ENCODE data around the gene SIRT1. TPM values are rescaled to one million over a fixed set of nuclear protein-coding genes. Genes with fewer than 3 reads are reported as not detected.

The SIRT1 gene
- total RNA-seq, 2 donors from 2014 or later = 9.6 to 34.7 TPM

- Histone ChIP-seq H3K4me1 (ENCODE audit: control insufficient read depth in 1 of 2, low read depth in 2 of 2) (no peaks in the 10 kb centered on the region), H3K27ac (no peak overlapping the region), H3K36me3 (peaks cover 53% of the 10 kb centered on the region), H3K4me3 (no peak overlapping the region), H3K9me3 (no peaks in the 10 kb centered on the region), H3K27me3 (replicated peaks; ENCODE audit: insufficient read depth) (no peaks in the 10 kb centered on the region)
- DNase-seq (ENCODE audit: low spot score) (no peak), ATAC-seq (ENCODE audit: insufficient number of reproducible peaks, low FRiP score, low read depth) (no peak)
- TF ChIP-seq CTCF (IDR thresholded peaks at IDR 0.05) = no peak
Measured at GRCh38 chr10:67912331-67912946, 28.0 kb downstream of the SIRT1 start.

GRCh38 chr10:67914777-67915340 is 30.4 kb downstream of the SIRT1 start:
- no peaks in the 10 kb centered on the region for H3K4me1 ChIP-seq (ENCODE audit: control insufficient read depth in 1 of 2, low read depth in 2 of 2)
- H3K27ac ChIP-seq = no peak overlapping the region
- no peaks in the 10 kb centered on the region for H3K9me3 ChIP-seq
- no peak overlapping the region for H3K4me3 ChIP-seq
- no peaks in the 10 kb centered on the region for H3K27me3 ChIP-seq (replicated peaks; ENCODE audit: insufficient read depth)
- peaks cover 31% of the 10 kb centered on the region for H3K36me3 ChIP-seq
- DNase-seq (ENCODE audit: low spot score) = no peak
- TF ChIP-seq CTCF (IDR thresholded peaks at IDR 0.05) = no peak
- ATAC-seq (ENCODE audit: insufficient number of reproducible peaks, low FRiP score, low read depth) = no peak

GRCh38 chr10:67917169-67917568 is 32.7 kb downstream of the SIRT1 start:
- no peak overlapping the region for H3K4me3 ChIP-seq
- no peaks in the 10 kb centered on the region for H3K4me1 ChIP-seq (ENCODE audit: control insufficient read depth in 1 of 2, low read depth in 2 of 2)
- no peaks in the 10 kb centered on the region for H3K27me3 ChIP-seq (replicated peaks; ENCODE audit: insufficient read depth)
- DNase-seq (ENCODE audit: low spot score) (no peak), ATAC-seq (ENCODE audit: insufficient number of reproducible peaks, low FRiP score, low read depth) (no peak)
- H3K36me3 ChIP-seq = peaks cover 19% of the 10 kb centered on the region
- no peaks in the 10 kb centered on the region for H3K9me3 ChIP-seq
- H3K27ac ChIP-seq = no peak overlapping the region
- TF ChIP-seq CTCF (IDR thresholded peaks at IDR 0.05) = no peak

GRCh38 chr10:67917679-67918078 is 33.2 kb downstream of the SIRT1 start:
- no peak for TF ChIP-seq CTCF (IDR thresholded peaks at IDR 0.05)
- no peak for DNase-seq (ENCODE audit: low spot score)
- peaks cover 14% of the 10 kb centered on the region for H3K36me3 ChIP-seq
- no peaks in the 10 kb centered on the region for H3K4me1 ChIP-seq (ENCODE audit: control insufficient read depth in 1 of 2, low read depth in 2 of 2)
- no peak overlapping the region for H3K4me3 ChIP-seq
- no peaks in the 10 kb centered on the region for H3K9me3 ChIP-seq
- ATAC-seq (ENCODE audit: insufficient number of reproducible peaks, low FRiP score, low read depth) = no peak
- no peak overlapping the region for H3K27ac ChIP-seq
- H3K27me3 ChIP-seq (replicated peaks; ENCODE audit: insufficient read depth) = no peaks in the 10 kb centered on the region

GRCh38 chr10:67921065-67921464 is 36.6 kb downstream of the SIRT1 start:
- no peak for TF ChIP-seq CTCF (IDR thresholded peaks at IDR 0.05)
- no peaks in the 10 kb centered on the region for H3K4me1 ChIP-seq (ENCODE audit: control insufficient read depth in 1 of 2, low read depth in 2 of 2)
- no peaks in the 10 kb centered on the region for H3K9me3 ChIP-seq
- no peaks in the 10 kb centered on the region for H3K27me3 ChIP-seq (replicated peaks; ENCODE audit: insufficient read depth)
- ATAC-seq (ENCODE audit: insufficient number of reproducible peaks, low FRiP score, low read depth) (no peak), DNase-seq (ENCODE audit: low spot score) (no peak)
- peaks cover 3% of the 10 kb centered on the region for H3K36me3 ChIP-seq
- no peak overlapping the region for H3K4me3 ChIP-seq
- no peak overlapping the region for H3K27ac ChIP-seq

All from thoracic aorta (tissue), 2 donors.